ENCODE measurements around the gene COBLL1.

Gene COBLL1

DNA sequence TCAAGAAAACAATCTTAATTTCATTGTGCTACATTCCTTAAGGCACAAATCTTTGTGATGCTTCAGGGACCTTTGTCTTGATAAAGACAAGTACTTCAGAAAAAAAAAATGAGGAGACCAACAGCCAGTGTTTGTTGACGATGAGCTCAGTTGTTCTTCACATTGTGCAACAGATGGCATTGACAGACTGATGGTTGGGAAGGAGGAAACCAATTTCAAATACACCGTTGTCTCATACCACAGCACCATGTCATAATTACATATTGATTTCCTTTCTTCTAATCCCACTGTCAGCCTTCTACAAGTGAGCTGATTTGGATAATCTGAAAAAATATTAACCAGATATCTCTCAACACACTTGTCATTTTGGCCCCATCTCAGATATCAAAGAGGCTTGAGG, 166.6 kb downstream of the COBLL1 start:
- TF ChIP-seq CTCF (IDR thresholded peaks at IDR 0.05; ENCODE audit: insufficient read depth, low read depth, low read length, missing control alignments): no peak
- no peak overlapping the region for H3K4me3 ChIP-seq (ENCODE audit: low read length)
- peak; percentile 51 for DNase-seq (ENCODE audit: low read depth)

DNA sequence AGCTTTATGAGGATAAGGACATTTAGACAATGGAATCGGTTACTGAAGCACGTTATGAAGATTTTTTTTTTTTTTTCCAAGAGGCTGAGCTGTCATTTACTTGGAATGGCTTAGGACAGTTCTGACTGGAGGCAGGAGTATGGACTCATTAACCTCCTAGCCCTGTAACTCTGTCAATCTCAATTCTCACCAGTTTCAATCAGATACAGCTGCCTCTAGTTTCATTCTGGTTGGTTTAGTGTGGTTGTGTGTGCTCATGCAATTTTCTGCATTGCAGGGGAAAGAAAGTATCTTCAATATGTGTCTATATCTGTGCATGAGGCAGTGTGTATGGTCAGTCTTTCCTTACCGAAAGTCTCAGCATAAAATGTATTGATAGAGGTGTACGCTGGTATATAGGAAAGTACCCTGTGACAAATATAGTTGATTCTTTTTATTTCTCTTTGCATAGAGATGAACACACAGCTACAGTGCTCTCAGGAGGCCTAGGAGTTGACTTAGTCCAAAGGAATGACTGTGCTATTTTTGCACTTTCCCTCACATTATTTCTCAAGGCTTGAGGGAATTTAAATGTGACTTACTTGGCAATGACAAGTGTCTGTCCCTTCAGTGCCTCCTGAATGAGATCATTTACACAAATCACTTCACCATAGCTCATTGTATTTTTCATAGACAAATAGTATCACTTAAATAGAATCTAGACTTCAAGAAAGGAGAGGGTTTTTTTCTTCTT, 169.8 kb downstream of the COBLL1 start:
- no peak for DNase-seq (ENCODE audit: low read depth)
- no peak for TF ChIP-seq CTCF (IDR thresholded peaks at IDR 0.05; ENCODE audit: insufficient read depth, low read depth, low read length, missing control alignments)
- no peak overlapping the region for H3K4me3 ChIP-seq (ENCODE audit: low read length)

- no peak for DNase-seq (ENCODE audit: low read depth)
- no peak overlapping the region for H3K4me3 ChIP-seq (ENCODE audit: low read length)
- no peak for TF ChIP-seq CTCF (IDR thresholded peaks at IDR 0.05; ENCODE audit: insufficient read depth, low read depth, low read length, missing control alignments)
Observed at GRCh38 chr2:164669291-164669690, 172.3 kb downstream of the COBLL1 start.

- H3K4me3 ChIP-seq (ENCODE audit: low read length): no peak overlapping the region
- no peak for DNase-seq (ENCODE audit: low read depth)
- TF ChIP-seq CTCF (IDR thresholded peaks at IDR 0.05; ENCODE audit: insufficient read depth, low read depth, low read length, missing control alignments): no peak
Observed at GRCh38 chr2:164667566-164667965, 174.1 kb downstream of the COBLL1 start.

GRCh38 chr2:164664070-164664469, 177.6 kb downstream of the COBLL1 start:
- no peak for DNase-seq (ENCODE audit: low read depth)
- no peak for TF ChIP-seq CTCF (IDR thresholded peaks at IDR 0.05; ENCODE audit: insufficient read depth, low read depth, low read length, missing control alignments)
- H3K4me3 ChIP-seq (ENCODE audit: low read length): no peak overlapping the region

DNA sequence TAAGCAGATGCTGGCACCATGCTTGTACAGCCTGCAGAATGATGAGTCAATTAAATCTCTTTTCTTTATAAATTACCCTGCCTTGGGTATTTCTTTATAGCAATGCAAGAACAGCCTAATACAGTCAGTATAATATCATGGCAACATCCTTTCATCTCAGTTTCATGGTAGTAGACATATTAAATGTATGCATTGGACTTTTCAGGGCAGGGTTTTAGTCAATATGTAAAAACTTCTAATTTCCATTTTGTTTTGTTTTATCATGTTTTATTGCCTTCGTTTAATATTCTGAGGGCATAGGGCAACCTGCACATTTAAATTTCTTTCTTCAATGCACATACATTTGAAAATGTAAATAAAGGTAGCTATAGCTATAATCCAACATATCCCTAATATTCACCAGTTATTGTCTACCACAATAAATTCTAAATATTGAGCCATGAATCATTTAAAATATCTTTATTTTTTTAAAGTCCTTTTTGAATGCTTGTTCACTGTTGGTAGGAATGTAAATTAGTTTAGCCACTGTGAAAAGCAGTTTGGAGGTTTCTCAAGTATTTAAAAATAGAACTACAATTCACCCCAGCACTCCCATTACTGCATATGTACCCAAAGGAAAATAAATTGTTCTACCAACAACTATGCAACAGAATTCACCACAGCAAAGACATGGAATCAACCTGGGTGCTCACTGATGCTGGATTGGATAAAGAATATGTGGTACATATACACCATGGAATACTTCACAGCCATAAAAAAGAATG, 178.6 kb downstream of the COBLL1 start:
- no peak for DNase-seq (ENCODE audit: low read depth)
- TF ChIP-seq CTCF (IDR thresholded peaks at IDR 0.05; ENCODE audit: insufficient read depth, low read depth, low read length, missing control alignments): no peak
- no peak overlapping the region for H3K4me3 ChIP-seq (ENCODE audit: low read length)

All from epithelial cell of esophagus (primary cell).